NCI-H2029 (cell line): ENCODE measurements around the gene MCM5.
"Not testable (repeated sequence)": the region's sequence is repeated elsewhere in the genome, so short reads cannot be mapped to it uniquely, and the experiment has no call there.

Source experiments
- DNase-seq: peaks from one replicate; lab custom pipeline; 2025; lab: John Stamatoyannopoulos, UW

The MCM5 gene

DNA sequence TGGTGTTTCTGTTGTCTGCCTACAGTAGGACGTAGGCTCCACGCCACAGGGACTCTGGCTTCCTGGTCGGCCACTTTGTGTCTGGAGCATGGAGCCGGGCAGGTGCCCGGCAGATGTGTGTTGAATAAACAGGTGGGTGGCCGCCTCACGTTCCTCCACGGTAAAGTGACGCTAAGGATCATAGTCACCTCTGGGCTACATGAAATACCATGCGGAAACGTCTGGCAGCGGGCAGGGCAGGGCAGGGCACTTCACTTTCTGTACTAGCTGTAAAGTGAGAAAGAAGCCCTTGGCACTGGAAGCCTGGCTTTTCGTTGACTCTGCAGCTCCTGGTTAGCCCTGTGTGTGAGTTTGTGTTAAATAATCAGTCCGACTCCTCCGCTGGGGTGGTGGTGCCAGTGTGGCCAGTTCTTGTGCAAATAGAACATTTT lies 52.4 kb downstream of the MCM5 start:
- peak; percentile 83 for DNase-seq

- no peak for DNase-seq
These were observed 53.1 kb downstream of the MCM5 start for GRCh38 chr22:35452810-35453743.

- no peak for DNase-seq
These were observed 54.6 kb downstream of the MCM5 start for GRCh38 chr22:35454416-35455054.

DNA sequence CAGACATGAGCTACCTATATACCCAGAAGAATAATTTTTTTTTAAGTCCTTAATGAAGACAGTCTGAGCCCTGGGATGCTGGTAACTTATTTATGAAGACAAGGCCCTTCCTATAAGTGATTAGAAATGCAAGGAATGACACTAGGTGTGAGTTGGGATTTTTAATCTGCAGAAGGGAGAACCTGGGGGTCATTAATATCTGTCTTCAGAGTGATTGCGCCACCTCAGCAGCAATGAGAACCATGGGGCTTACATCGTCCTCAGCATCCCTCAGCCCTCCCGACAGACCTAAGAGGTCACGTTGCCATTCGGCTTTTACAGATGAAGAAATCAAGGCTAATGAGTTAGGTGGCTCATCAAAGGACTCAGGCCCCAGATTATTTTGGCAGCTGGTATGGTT lies 55.6 kb downstream of the MCM5 start:
- no peak for DNase-seq

DNA sequence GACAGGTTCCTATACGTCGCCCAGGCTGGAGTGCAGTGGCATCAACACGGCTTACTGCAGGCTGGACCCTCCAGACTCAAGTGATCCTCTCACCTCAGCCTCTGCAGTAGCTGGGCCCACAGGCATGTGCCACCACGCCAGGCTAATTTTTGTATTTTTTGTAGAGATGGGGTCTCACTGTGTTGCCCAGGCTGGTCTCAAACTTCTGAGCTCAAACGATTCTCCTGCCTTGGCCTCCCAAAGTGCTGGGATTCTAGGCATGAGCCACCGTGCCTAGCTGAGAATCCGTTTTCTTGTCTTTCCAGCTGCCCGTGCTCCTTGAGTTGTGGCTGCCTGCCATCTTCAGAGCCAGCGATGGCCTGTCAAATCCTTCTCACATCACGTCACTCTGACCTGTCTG lies 56.8 kb downstream of the MCM5 start:
- no peak for DNase-seq

- no peak for DNase-seq
These were observed 58.0 kb downstream of the MCM5 start for GRCh38 chr22:35457729-35458546.

GRCh38 chr22:35458547-35459422 lies 58.8 kb downstream of the MCM5 start:
- no peak for DNase-seq

DNA sequence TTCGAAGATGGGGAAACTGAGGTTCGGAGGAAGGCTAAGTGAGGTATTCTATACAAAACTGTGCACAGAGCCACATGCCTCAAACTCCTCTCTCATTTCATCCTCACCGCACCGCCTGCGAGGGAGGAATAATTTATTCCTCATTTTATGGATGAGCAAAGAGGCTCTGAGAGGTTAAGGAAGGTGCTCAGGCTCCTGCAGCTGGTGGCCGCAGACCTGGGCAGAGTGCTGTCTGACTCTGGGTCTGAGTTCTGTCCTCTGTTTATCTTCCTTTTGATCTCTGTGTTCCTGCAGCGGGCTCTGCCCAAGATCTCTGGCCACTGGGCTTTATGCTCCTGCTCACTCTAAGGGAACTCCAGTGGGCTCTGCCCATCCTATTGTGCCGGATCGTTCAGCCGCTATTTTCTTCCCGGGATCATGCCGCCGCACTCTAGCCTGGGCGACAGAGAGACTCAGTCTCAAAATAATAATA lies 59.5 kb downstream of the MCM5 start:
- DNase-seq, result no peak

DNA sequence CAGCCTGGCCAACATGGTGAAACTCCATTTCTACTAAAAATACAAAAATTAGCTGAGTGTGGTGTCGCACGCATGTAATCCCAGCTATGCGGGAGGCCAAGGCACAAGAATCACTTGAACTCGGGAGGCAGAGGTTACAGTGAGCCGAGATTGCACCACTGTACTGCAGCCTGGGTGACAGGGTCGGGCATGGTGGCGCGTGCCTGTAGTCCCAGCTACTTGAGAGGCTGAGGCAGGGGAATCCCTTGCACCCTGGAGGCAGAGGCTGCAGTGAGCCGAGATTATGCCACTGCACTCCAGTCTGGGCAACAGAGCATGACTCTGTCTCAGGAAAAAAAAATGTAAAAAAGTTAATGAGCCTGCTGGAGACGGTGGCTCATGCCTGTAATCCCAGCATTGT lies 60.0 kb downstream of the MCM5 start:
- DNase-seq, result not testable (repeated sequence)

GRCh38 chr22:35460688-35461087 lies 60.7 kb downstream of the MCM5 start:
- no peak for DNase-seq

- DNase-seq, result no peak
These were observed 62.7 kb downstream of the MCM5 start for GRCh38 chr22:35462498-35463230.

GRCh38 chr22:35463231-35463933 lies 63.4 kb downstream of the MCM5 start:
- DNase-seq, result no peak

DNA sequence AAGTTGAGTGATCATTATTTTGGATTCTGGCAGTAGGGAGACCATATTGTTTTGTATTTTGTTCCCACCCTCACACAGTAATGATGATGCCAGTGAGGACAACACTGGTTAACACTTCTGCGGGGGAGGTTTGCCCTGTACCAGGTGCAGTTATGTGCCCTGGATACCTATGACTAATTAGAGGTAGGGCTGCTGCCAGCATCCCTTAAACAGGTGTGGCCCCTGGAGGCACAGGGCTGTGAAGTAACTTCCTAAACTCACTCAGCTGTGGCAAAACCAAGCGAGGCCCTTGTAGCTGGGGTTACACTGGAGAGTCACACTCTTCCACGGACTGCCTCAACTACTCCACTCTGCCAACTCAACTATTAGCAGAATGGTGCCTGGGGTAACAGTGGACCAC lies 64.5 kb downstream of the MCM5 start:
- DNase-seq, result no peak

DNA sequence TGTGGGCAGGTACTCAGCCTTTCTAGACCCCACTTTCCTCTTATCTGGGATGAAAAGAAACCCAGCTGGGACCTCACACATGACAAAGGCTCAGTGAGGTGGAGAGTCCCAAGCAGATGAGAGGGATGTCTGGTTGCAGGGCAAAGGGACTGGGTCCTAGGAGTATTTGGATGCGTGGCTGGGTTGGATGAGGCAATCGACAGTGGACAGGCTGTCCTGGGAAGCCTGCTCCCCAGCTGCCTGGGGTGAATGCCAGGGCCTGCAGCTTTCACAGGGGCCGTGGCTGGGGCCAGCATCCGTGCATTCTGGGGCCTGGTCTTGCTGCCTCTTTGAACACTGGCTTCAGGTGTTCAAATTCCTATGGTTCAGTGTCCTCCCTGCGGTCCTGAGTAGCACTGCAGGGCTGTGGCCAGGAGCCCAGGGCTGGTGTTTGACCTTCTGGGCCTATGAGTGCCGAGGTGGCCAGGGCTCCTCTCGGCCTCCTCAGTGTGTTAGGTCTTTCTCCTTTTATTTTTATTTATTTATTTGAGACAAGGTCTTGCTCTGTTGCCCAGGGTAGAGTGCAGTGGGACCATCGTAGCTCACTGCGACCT lies 65.3 kb downstream of the MCM5 start:
- no peak for DNase-seq

DNA sequence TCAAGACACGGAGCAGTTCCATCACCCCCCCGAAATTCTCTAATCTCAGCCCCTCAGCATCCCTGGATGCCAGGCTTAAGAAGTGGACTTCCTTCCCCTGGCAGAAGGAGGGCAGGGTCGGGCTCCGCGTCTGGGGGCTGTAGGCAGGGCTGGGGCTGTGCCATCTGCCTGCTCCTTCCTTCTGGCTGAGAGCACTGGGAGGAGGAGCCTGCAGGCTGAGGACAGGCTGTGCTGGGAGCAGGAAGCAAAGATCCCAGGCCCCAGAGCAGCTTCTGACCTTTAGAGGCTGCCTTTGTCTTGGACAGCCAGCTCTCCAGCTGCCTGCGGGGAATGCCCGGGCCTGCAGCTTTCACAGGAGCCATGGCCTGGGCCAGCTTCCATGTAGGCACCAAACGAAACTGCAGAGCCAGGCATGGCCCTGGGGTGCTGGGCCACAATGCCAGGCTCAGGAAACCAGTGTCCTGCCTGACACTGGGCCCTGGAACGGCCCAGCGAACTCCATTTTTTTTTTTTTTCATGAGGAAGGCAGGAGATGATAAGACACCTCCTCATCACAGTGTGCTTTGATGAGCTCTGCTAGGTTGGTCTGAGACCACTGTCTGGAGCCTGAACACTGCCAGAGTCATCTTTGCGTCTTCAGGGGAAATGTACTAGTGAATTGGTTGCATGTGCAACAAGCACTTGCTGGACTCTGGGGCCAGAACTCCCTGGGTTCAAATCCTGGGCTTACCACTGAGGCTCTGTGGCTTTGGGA lies 67.9 kb downstream of the MCM5 start:
- peak; percentile 40 for DNase-seq

- no peak for DNase-seq
These were observed 71.0 kb downstream of the MCM5 start for GRCh38 chr22:35470903-35471321.

GRCh38 chr22:35471566-35471965 lies 71.6 kb downstream of the MCM5 start:
- not testable (repeated sequence) for DNase-seq

DNA sequence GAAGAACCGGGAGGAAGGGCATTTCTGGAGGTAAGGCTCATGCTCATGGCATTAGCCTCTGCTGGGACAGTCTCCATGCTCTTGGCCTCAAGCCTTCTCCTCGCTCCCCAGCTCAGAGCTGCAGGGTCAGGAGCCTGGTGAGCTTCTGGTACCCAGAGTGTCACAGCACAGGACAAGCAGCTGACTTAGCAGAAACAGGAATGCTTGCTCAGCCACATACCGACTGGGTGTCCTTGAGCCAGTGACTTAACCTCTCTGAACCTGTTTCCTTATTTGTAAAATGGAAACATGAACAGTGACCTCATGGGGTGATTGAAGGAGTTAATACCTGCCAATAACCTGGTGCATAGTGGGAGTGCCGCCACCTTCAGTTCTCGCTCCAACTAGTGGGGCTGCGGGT lies 72.5 kb downstream of the MCM5 start:
- no peak for DNase-seq

DNA sequence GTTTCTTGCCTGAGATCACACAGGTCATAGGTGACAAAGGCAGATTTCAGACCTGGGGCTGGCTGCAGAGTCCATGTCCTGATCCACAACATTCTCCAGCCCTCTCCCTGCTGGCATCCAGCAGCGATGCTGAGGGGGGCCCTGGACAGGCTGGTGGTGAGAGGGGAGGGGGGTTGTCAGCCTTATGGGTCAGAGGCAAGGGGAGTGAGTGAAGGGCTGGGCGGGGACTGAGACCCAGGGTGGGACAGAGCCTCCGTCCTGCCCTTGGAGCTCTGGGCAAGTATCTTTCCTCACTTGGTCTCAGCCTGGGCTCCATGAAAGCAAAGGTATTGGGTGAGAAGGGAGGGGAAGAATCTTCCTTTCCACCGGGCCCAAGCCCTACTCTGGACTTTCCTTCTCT lies 74.0 kb downstream of the MCM5 start:
- DNase-seq, result no peak
